GM23248 (cell line): ENCODE measurements around the gene ST8SIA4.

Experiments
- EZH2 ChIP-seq: fragments of 200-600 bp; sonication (generic); IDR thresholded peaks from 2 replicates; pipeline ENCODE4 v1.6.1; 2018; ENCODE audit warnings: antibody characterized with exemption, mild to moderate bottlenecking; ENCODE audit not compliant: insufficient read depth, poor library complexity, severe bottlenecking
- EZH2phosphoT487 ChIP-seq: fragments of 200-600 bp; sonication (generic); IDR thresholded peaks from 2 replicates; pipeline ENCODE4 v1.6.1; 2018; ENCODE audit warnings: antibody characterized with exemption, moderate library complexity, mild to moderate bottlenecking, low read depth; ENCODE audit not compliant: insufficient read depth

- TF ChIP-seq EZH2 (no peak), EZH2phosphoT487 (no peak)
Measured at GRCh38 chr5:100905259-100905914, 2.3 kb upstream of the ST8SIA4 start.
